MM.1S (cell line): ENCODE measurements around the gene PIGS.

Experiments used
- DNase-seq: peaks from one replicate; pipeline ENCODE4 v3.0.0-alpha.2; 2015
- H2AFZ ChIP-seq: fragments of 300-600 bp; sonication (generic); 2 replicates; pipeline ENCODE4 v1.6.0; 2016; ENCODE audit warnings: antibody characterized with exemption, low read length
- H3F3A ChIP-seq: fragments of 300-600 bp; sonication (generic); 2 replicates; pipeline ENCODE4 v1.6.1; 2016; ENCODE audit warnings: mild to moderate bottlenecking, antibody characterized with exemption, low read length, moderate library complexity, mixed read lengths; ENCODE audit not compliant: insufficient read depth
- H3K27ac ChIP-seq: fragments of 300-600 bp; sonication (generic); 2 replicates; pipeline ENCODE4 v1.5.1; 2016; ENCODE audit warnings: mild to moderate bottlenecking, low read length
- H3K27me3 ChIP-seq: fragments of 300-600 bp; sonication (generic); replicated peaks from 2 replicates; pipeline ENCODE4 v1.6.0; 2016; ENCODE audit warnings: low read length; ENCODE audit not compliant: insufficient read depth
- H3K36me3 ChIP-seq: fragments of 300-600 bp; sonication (generic); replicated peaks from 2 replicates; pipeline ENCODE4 v1.6.1; 2016; ENCODE audit warnings: mild to moderate bottlenecking, low read length, mixed read lengths; ENCODE audit not compliant: insufficient read depth
- H3K4me1 ChIP-seq: fragments of 300-600 bp; sonication (generic); 2 replicates; pipeline ENCODE4 v1.6.1; 2016; ENCODE audit warnings: low read length, mixed read lengths
- H3K4me2 ChIP-seq: fragments of 300-600 bp; sonication (generic); 2 replicates; pipeline ENCODE4 v1.6.0; 2016; ENCODE audit warnings: low read depth, low read length
- H3K4me3 ChIP-seq: fragments of 300-600 bp; sonication (generic); 2 replicates; pipeline ENCODE4 v1.5.1; 2016; ENCODE audit warnings: low read length, mixed read lengths
- H3K79me2 ChIP-seq: fragments of 300-600 bp; sonication (generic); 2 replicates; pipeline ENCODE4 v1.6.1; 2016; ENCODE audit warnings: mixed run types, low read length, mixed read lengths
- H3K9ac ChIP-seq: fragments of 300-600 bp; sonication (generic); 2 replicates; pipeline ENCODE4 v1.6.1; 2016; ENCODE audit warnings: low read length, mixed read lengths
- H3K9me2 ChIP-seq: fragments of 300-600 bp; sonication (generic); replicated peaks from 2 replicates; pipeline ENCODE4 v1.6.1; 2016; ENCODE audit warnings: mild to moderate bottlenecking, low read length, mixed read lengths; ENCODE audit not compliant: insufficient read depth
- H3K9me3 ChIP-seq: fragments of 300-600 bp; sonication (generic); replicated peaks from 2 replicates; pipeline ENCODE4 v1.6.1; 2016; ENCODE audit warnings: mild to moderate bottlenecking, low read length, mixed read lengths; ENCODE audit not compliant: insufficient read depth
- H4K20me1 ChIP-seq: fragments of 300-600 bp; sonication (generic); 2 replicates; pipeline ENCODE4 v1.6.1; 2016; ENCODE audit warnings: mild to moderate bottlenecking, low read length, moderate library complexity, mixed read lengths; ENCODE audit not compliant: insufficient read depth
- EZH2 ChIP-seq: fragments of 300-600 bp; sonication (generic); optimal IDR thresholded peaks from 2 replicates; pipeline ENCODE3; 2017; ENCODE audit warnings: low read depth, mild to moderate bottlenecking, antibody characterized with exemption, low read length, mixed read lengths
- EZH2phosphoT487 ChIP-seq: fragments of 300-600 bp; sonication (generic); IDR thresholded peaks from 2 replicates; pipeline ENCODE4 v1.6.1; 2018; ENCODE audit warnings: antibody characterized with exemption, low read length
- TF ChIP-seq, protein P1 (sequence below): fragments of 300-600 bp; sonication (generic); IDR thresholded peaks from 2 replicates; pipeline ENCODE4 v1.5.1; 2016; ENCODE audit warnings: antibody characterized with exemption, low read length, mixed read lengths

The PIGS gene

DNA sequence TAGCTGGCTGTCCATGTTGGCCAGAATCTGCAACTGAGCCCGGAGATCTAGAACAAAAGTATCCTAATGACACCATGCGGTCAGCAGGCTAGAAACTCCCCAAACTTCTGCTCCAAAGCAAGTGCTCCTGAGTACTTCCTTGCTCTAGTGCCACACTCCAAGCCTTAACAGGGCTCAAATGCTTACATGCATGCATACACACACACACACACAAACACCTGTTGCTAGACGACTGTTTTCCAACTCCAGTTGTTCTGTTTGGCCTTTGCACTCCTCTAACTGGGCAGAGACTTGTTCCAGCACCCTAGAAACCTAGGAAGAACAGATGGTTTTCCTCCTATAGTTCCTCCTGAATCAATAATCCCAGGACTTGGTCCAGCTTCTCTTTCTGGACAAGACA, 13.1 kb upstream of the PIGS start:
- no peaks in the 10 kb centered on the region for H3F3A ChIP-seq
- no peak for DNase-seq
- no peaks in the 10 kb centered on the region for H3K4me1 ChIP-seq
- H2AFZ ChIP-seq, result no peak overlapping the region
- H3K4me3 ChIP-seq, result no peak overlapping the region
- H3K4me2 ChIP-seq, result no peak overlapping the region
- no peaks in the 10 kb centered on the region for H3K9me2 ChIP-seq
- TF ChIP-seq, protein P1, sequence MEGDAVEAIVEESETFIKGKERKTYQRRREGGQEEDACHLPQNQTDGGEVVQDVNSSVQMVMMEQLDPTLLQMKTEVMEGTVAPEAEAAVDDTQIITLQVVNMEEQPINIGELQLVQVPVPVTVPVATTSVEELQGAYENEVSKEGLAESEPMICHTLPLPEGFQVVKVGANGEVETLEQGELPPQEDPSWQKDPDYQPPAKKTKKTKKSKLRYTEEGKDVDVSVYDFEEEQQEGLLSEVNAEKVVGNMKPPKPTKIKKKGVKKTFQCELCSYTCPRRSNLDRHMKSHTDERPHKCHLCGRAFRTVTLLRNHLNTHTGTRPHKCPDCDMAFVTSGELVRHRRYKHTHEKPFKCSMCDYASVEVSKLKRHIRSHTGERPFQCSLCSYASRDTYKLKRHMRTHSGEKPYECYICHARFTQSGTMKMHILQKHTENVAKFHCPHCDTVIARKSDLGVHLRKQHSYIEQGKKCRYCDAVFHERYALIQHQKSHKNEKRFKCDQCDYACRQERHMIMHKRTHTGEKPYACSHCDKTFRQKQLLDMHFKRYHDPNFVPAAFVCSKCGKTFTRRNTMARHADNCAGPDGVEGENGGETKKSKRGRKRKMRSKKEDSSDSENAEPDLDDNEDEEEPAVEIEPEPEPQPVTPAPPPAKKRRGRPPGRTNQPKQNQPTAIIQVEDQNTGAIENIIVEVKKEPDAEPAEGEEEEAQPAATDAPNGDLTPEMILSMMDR, result no peak
- TF ChIP-seq EZH2 (no peak), EZH2phosphoT487 (no peak)
- peaks cover 11% of the 10 kb centered on the region for H3K36me3 ChIP-seq
- H3K9ac ChIP-seq, result no peak overlapping the region
- H4K20me1 ChIP-seq, result no peaks in the 10 kb centered on the region
- no peaks in the 10 kb centered on the region for H3K27me3 ChIP-seq
- H3K9me3 ChIP-seq, result no peaks in the 10 kb centered on the region
- H3K79me2 ChIP-seq, result peaks cover 14% of the 10 kb centered on the region
- H3K27ac ChIP-seq, result no peak overlapping the region

DNA sequence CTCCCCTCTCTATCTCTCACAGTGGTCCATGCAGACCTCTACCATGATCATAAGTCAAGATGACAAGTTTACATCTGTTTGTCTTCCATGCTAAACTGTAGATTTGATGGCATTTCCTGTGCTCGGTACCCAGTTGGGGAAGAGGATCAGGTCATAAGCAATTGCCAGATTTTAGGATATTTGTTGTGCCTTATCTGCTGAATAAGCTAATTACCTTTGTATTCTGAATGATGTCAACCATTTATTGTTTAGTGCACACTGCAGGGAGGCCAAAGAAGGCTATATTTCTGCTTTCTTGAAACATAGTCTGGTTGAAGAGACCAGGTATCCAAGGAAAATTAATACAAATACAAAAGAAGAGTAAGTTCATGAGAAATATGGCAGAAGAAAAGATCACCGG, 11.2 kb upstream of the PIGS start:
- H3K4me1 ChIP-seq, result no peaks in the 10 kb centered on the region
- H3K9ac ChIP-seq, result no peak overlapping the region
- H3K4me2 ChIP-seq, result no peak overlapping the region
- no peaks in the 10 kb centered on the region; the same call in 1 of the 2 replicates for H3K79me2 ChIP-seq
- TF ChIP-seq EZH2, result no peak
- no peak for TF ChIP-seq EZH2phosphoT487
- TF ChIP-seq, protein P1, result no peak
- H2AFZ ChIP-seq, result no peak overlapping the region
- H4K20me1 ChIP-seq, result no peaks in the 10 kb centered on the region
- 0 out of 2 replicates have a peak, but pooled peaks cover 8% of the 10 kb centered on the region for H3F3A ChIP-seq
- no peak overlapping the region for H3K4me3 ChIP-seq
- DNase-seq, result no peak
- H3K9me3 ChIP-seq, result no peaks in the 10 kb centered on the region
- H3K27ac ChIP-seq, result no peak overlapping the region
- H3K9me2 ChIP-seq, result no peaks in the 10 kb centered on the region
- peaks cover 5% of the 10 kb centered on the region for H3K36me3 ChIP-seq
- H3K27me3 ChIP-seq, result no peaks in the 10 kb centered on the region

DNA sequence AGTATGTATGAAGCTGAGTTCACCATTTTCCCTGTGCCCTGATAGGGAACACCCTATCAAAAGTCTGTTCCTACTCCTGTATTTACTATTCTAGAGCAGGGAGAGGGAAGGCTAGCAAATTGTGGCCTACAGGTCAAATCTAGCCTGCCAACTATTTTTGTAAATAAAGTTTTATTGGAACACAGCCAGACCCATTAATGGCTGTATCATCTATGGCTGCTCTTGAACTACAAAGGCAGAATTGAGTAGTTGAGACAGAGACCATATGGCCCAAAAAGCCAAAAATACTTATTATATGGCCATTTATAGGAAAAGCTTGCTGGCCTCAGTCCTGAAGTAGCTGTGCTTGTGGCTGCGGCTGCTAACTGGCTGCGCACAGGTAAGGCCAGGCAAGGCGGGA, 9.6 kb upstream of the PIGS start:
- Histone ChIP-seq H3K9me2 (no peaks in the 10 kb centered on the region), H3K9ac (no peak overlapping the region), H2AFZ (no peak overlapping the region), H3K4me3 (no peak overlapping the region), H3K36me3 (peaks cover 5% of the 10 kb centered on the region), H4K20me1 (no peaks in the 10 kb centered on the region), H3K4me1 (no peaks in the 10 kb centered on the region; the same call in 1 of the 2 replicates), H3K27ac (no peak overlapping the region), H3K9me3 (no peaks in the 10 kb centered on the region), H3K79me2 (no peaks in the 10 kb centered on the region), H3F3A (0 out of 2 replicates have a peak, but pooled peaks cover 14% of the 10 kb centered on the region), H3K4me2 (no peak overlapping the region), H3K27me3 (no peaks in the 10 kb centered on the region)
- no peak for DNase-seq
- TF ChIP-seq, protein P1, result no peak
- TF ChIP-seq EZH2 (no peak), EZH2phosphoT487 (no peak)
